RWPE1 (cell line): ENCODE results near the gene SLC9A9.
A peak's percentile ranks its signal among the peaks of the same experiment; 100 is the strongest.

Experiments used
- CTCF ChIA-PET: fragments of 350-600 bp; sonication (Branson Sonifier 250); formaldehyde crosslinking; extraction: SDS; loops from one replicate; lab custom pipeline; 2021; lab: Yijun Ruan, JAX
- POLR2A ChIA-PET: fragments of 400-600 bp; formaldehyde crosslinking; extraction: SDS; loops from one replicate; lab custom pipeline; 2020; ENCODE audit warnings: antibody characterized with exemption; ENCODE audit not compliant: low non-redundant PET; lab: Yijun Ruan, JAX
- DNase-seq: peaks from one replicate; pipeline ENCODE4 v3.0.0; 2012; ENCODE audit warnings: low spot score
- H3K27ac ChIP-seq: fragments of 450-650 bp; 2 replicates; pipeline ENCODE4 v1.5.1; 2017
- CTCF ChIP-seq: fragments of 450-650 bp; conservative IDR thresholded peaks from 2 replicates; pipeline ENCODE4 v1.5.1; 2017; ENCODE audit warnings: low read depth, mild to moderate bottlenecking

Gene SLC9A9

GRCh38 chr3:143658116-143658515 is 190.2 kb downstream of the SLC9A9 start:
- ChIA-PET CTCF (no interaction called here), POLR2A (no interaction called here)
- DNase-seq = no peak
- no peak overlapping the region for H3K27ac ChIP-seq
- no peak for TF ChIP-seq CTCF

- no peak for TF ChIP-seq CTCF
- no peak for DNase-seq
- CTCF ChIA-PET = interaction anchor here (0.6 to 0.7 kb wide), 3 partner anchors 47 to 592 kb away, joined by 3 to 7 read pairs (median 3); no protein-coding TSS in a partner anchor
- no peak overlapping the region for H3K27ac ChIP-seq
- POLR2A ChIA-PET = no interaction called here
Measured at GRCh38 chr3:143657391-143657790, 190.9 kb downstream of the SLC9A9 start.

- POLR2A ChIA-PET = no interaction called here
- TF ChIP-seq CTCF = no peak
- DNase-seq = peak; percentile 26
- no peak overlapping the region for H3K27ac ChIP-seq
- CTCF ChIA-PET = interaction anchor here (0.6 to 1.5 kb wide), 2 partner anchors 20 to 108 kb away, joined by 3 to 6 read pairs; no protein-coding TSS in a partner anchor
Measured at GRCh38 chr3:143654906-143655305, 193.4 kb downstream of the SLC9A9 start.

- ChIA-PET POLR2A (no interaction called here), CTCF (interaction anchor here (1.5 kb wide), 1 partner anchor 21 kb away, joined by 6 read pairs; no protein-coding TSS in a partner anchor)
- H3K27ac ChIP-seq = no peak overlapping the region
- no peak for TF ChIP-seq CTCF
- DNase-seq = no peak
Measured at GRCh38 chr3:143653935-143654334, 194.3 kb downstream of the SLC9A9 start.

GRCh38 chr3:143653493-143653892 is 194.8 kb downstream of the SLC9A9 start:
- ChIA-PET POLR2A (no interaction called here), CTCF (interaction anchor here (1.5 kb wide), 1 partner anchor 21 kb away, joined by 6 read pairs; no protein-coding TSS in a partner anchor)
- no peak for DNase-seq
- no peak overlapping the region for H3K27ac ChIP-seq
- no peak for TF ChIP-seq CTCF

- DNase-seq = no peak
- no peak for TF ChIP-seq CTCF
- ChIA-PET POLR2A (no interaction called here), CTCF (no interaction called here)
- H3K27ac ChIP-seq = no peak overlapping the region
Measured at GRCh38 chr3:143652118-143652517, 196.2 kb downstream of the SLC9A9 start.
